B cell (primary cell): ENCODE measurements around the gene HAGHL.

Source experiments
- EZH2 ChIP-seq: IDR thresholded peaks from 2 replicates; pipeline ENCODE4 v1.6.1; 2012; ENCODE audit warnings: borderline replicate concordance, low read depth, mild to moderate bottlenecking, moderate library complexity, low read length; ENCODE audit not compliant: insufficient read depth, poor library complexity, severe bottlenecking
- TF ChIP-seq, protein P1 (sequence below): fragments of 200-600 bp; IDR thresholded peaks from one replicate; pipeline ENCODE4 v1.8.0; 2022; ENCODE audit warnings: antibody characterized with exemption, mild to moderate bottlenecking

DNA sequence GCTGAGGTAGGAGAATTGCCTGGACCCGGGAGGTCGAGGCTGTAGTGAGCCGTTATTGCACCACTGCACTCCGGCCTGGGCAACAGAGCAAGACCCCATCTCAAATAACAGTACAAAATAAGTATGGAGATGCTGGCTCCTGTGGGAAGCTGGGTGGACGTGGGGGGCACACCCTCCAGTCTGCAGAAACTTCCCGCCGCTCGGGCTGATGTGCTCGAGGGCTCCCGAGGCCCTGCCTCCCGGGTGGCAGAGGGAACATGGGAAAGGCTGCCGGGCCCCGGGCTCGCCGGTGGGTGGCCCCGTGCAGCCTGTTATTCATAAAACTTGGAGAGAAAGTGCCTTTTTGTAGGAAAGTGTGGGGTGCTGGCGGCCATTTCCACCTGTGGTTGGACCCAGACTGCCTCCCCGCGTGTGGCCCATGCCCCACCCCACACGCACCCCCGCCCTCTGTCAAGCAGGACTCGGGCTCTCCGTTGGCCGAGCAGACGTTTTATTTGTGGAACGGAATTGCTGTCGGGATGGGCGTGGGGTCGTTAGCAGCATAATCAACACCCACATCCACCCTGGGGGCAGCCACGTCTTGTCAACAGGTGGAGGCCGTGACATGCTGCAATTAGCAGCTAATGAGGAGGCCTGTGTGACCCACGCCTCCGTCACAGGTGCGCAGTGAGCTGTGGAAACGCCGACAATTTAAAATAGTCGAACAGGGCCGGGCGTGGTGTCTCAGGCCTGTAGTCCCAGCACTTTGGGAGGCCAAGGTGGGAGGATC lies 21.3 kb downstream of the HAGHL start:
- TF ChIP-seq, protein P1, sequence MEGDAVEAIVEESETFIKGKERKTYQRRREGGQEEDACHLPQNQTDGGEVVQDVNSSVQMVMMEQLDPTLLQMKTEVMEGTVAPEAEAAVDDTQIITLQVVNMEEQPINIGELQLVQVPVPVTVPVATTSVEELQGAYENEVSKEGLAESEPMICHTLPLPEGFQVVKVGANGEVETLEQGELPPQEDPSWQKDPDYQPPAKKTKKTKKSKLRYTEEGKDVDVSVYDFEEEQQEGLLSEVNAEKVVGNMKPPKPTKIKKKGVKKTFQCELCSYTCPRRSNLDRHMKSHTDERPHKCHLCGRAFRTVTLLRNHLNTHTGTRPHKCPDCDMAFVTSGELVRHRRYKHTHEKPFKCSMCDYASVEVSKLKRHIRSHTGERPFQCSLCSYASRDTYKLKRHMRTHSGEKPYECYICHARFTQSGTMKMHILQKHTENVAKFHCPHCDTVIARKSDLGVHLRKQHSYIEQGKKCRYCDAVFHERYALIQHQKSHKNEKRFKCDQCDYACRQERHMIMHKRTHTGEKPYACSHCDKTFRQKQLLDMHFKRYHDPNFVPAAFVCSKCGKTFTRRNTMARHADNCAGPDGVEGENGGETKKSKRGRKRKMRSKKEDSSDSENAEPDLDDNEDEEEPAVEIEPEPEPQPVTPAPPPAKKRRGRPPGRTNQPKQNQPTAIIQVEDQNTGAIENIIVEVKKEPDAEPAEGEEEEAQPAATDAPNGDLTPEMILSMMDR, result no peak
- TF ChIP-seq EZH2, result no peak
